ENCODE data around the gene RAP1GAP2. TPM values are rescaled to one million over a fixed set of nuclear protein-coding genes. Genes with fewer than 3 reads are reported as not detected.

Gene RAP1GAP2
- total RNA-seq, 3 donors from 2014 or later (not counting 1 experiment from before 2014, with no cell fraction given): 274 to 418 (median 390) TPM

- Mint-ChIP-seq H3K36me3 (no peaks in the 10 kb centered on the region), H3K4me3 (peak overlapping the region; percentile 25), H3K9me3 (no peaks in the 10 kb centered on the region), H3K27me3 (ENCODE audit: low read depth in 2 of 2) (no peaks in the 10 kb centered on the region), H3K4me1 (peaks cover 68 to 85% of the 10 kb centered on the region in 2 donors), H3K27ac (peak overlapping the region; percentile 69 to 73)
- intact Hi-C loops (cut with micrococcal nuclease): no loop called here
- no peaks in the 10 kb centered on the region for H3K27me3 ChIP-seq (ENCODE audit: control insufficient read depth, insufficient read depth, low read length)
- no peak for TF ChIP-seq CTCF (IDR thresholded peaks at IDR 0.05)
- no peaks in the 10 kb centered on the region for H3K9me3 ChIP-seq (ENCODE audit: control insufficient read depth, insufficient read depth, low read length)
- H3K36me3 ChIP-seq (ENCODE audit: control insufficient read depth, insufficient read depth, low read length): peaks cover 2% of the 10 kb centered on the region
- ATAC-seq (no peak), DNase-seq (no peak)
- no peak overlapping the region for H3K4me3 ChIP-seq (ENCODE audit: low read length)
- peaks cover 29% of the 10 kb centered on the region for H3K4me1 ChIP-seq (ENCODE audit: control insufficient read depth, insufficient read depth, low read length)
- H3K27ac ChIP-seq (ENCODE audit: low read length): no peak overlapping the region
- WGBS (ENCODE audit: insufficient coverage): 96% methylated on average over 13 of the region's 14 CpGs
These were observed 151.8 kb downstream of the RAP1GAP2 start for GRCh38 chr17:2947996-2948550.

- H3K4me3 Mint-ChIP-seq: no peak overlapping the region
- no peak for TF ChIP-seq CTCF (IDR thresholded peaks at IDR 0.05)
- no peaks in the 10 kb centered on the region for H3K36me3 Mint-ChIP-seq
- no peak overlapping the region for H3K4me3 ChIP-seq (ENCODE audit: low read length)
- H3K27ac Mint-ChIP-seq: peak overlapping the region in 1 of 2 donors; percentile 73
- no peaks in the 10 kb centered on the region for H3K27me3 Mint-ChIP-seq (ENCODE audit: low read depth in 2 of 2)
- 87% methylated on average over 19 of the region's 19 CpGs for WGBS (ENCODE audit: insufficient coverage)
- ATAC-seq (no peak), DNase-seq (no peak)
- H3K4me1 Mint-ChIP-seq: peaks cover 64 to 82% of the 10 kb centered on the region in 2 donors
- H3K4me1 ChIP-seq (ENCODE audit: control insufficient read depth, insufficient read depth, low read length): peaks cover 24% of the 10 kb centered on the region
- H3K27me3 ChIP-seq (ENCODE audit: control insufficient read depth, insufficient read depth, low read length): no peaks in the 10 kb centered on the region
- no peaks in the 10 kb centered on the region for H3K9me3 Mint-ChIP-seq
- peaks cover 2% of the 10 kb centered on the region for H3K36me3 ChIP-seq (ENCODE audit: control insufficient read depth, insufficient read depth, low read length)
- intact Hi-C loops (cut with micrococcal nuclease): no loop called here
- H3K27ac ChIP-seq (ENCODE audit: low read length): no peak overlapping the region
- no peaks in the 10 kb centered on the region for H3K9me3 ChIP-seq (ENCODE audit: control insufficient read depth, insufficient read depth, low read length)
These were observed 152.7 kb downstream of the RAP1GAP2 start for GRCh38 chr17:2948721-2949468.

GRCh38 chr17:2949469-2950044, 153.3 kb downstream of the RAP1GAP2 start:
- no peak for DNase-seq
- peaks cover 2% of the 10 kb centered on the region for H3K36me3 ChIP-seq (ENCODE audit: control insufficient read depth, insufficient read depth, low read length)
- peaks cover 21% of the 10 kb centered on the region for H3K4me1 ChIP-seq (ENCODE audit: control insufficient read depth, insufficient read depth, low read length)
- Mint-ChIP-seq H3K27ac (peak overlapping the region; percentile 69 to 74), H3K9me3 (no peaks in the 10 kb centered on the region), H3K4me1 (peaks cover 58 to 80% of the 10 kb centered on the region in 2 donors), H3K36me3 (no peaks in the 10 kb centered on the region), H3K27me3 (ENCODE audit: low read depth in 2 of 2) (no peaks in the 10 kb centered on the region), H3K4me3 (no peak overlapping the region)
- no peak for TF ChIP-seq CTCF (IDR thresholded peaks at IDR 0.05)
- no peaks in the 10 kb centered on the region for H3K9me3 ChIP-seq (ENCODE audit: control insufficient read depth, insufficient read depth, low read length)
- WGBS (ENCODE audit: insufficient coverage): 91% methylated on average over 7 of the region's 7 CpGs
- no peak overlapping the region for H3K4me3 ChIP-seq (ENCODE audit: low read length)
- no peaks in the 10 kb centered on the region for H3K27me3 ChIP-seq (ENCODE audit: control insufficient read depth, insufficient read depth, low read length)
- intact Hi-C loops (cut with micrococcal nuclease): loop anchor here (10.0 kb wide), 1 partner anchor 45 kb away; no protein-coding TSS in a partner anchor
- ATAC-seq: no peak
- H3K27ac ChIP-seq (ENCODE audit: low read length): no peak overlapping the region

Data from natural killer cell (primary cell).